Neural progenitor cell (in vitro differentiated cells): ENCODE measurements around the gene COIL. TPM values are rescaled to one million over a fixed set of nuclear protein-coding genes. Genes with fewer than 3 reads are reported as not detected.

Source experiments
- DNase-seq: peaks from one replicate; pipeline ENCODE4 v3.0.0-alpha.2; 2016; ENCODE audit warnings: low spot score
- H2AFZ ChIP-seq: fragments of 200-600 bp; sonication (generic); replicated peaks from 2 replicates; pipeline ENCODE4 v1.6.1; 2016; ENCODE audit warnings: antibody characterized with exemption
- H3F3A ChIP-seq: fragments of 200-600 bp; sonication (generic); 2 replicates; pipeline ENCODE4 v1.6.1; 2016; ENCODE audit warnings: antibody characterized with exemption, low read depth
- H3K27ac ChIP-seq: fragments of 200-600 bp; sonication (generic); 2 replicates; pipeline ENCODE4 v1.5.1; 2016; ENCODE audit warnings: mild to moderate bottlenecking
- H3K27me3 ChIP-seq: fragments of 200-600 bp; sonication (generic); 2 replicates; pipeline ENCODE4 v1.6.1; 2016; ENCODE audit warnings: mild to moderate bottlenecking, moderate library complexity
- H3K36me3 ChIP-seq: fragments of 200-600 bp; sonication (generic); 2 replicates; pipeline ENCODE4 v1.5.1; 2016
- H3K4me1 ChIP-seq: fragments of 200-600 bp; sonication (generic); 2 replicates; pipeline ENCODE4 v1.6.1; 2016; ENCODE audit warnings: mixed run types
- H3K4me2 ChIP-seq: fragments of 200-600 bp; sonication (generic); 2 replicates; pipeline ENCODE4 v1.6.1; 2016
- H3K4me3 ChIP-seq: fragments of 200-600 bp; sonication (generic); 2 replicates; pipeline ENCODE4 v1.5.1; 2016
- H3K79me2 ChIP-seq: fragments of 200-600 bp; sonication (generic); 2 replicates; pipeline ENCODE4 v1.6.1; 2016; ENCODE audit warnings: low read depth
- H3K9ac ChIP-seq: fragments of 200-600 bp; sonication (generic); 2 replicates; pipeline ENCODE4 v1.6.1; 2016
- H3K9me3 ChIP-seq: fragments of 200-600 bp; sonication (generic); 2 replicates; pipeline ENCODE4 v1.5.1; 2016; ENCODE audit warnings: low read depth
- H4K20me1 ChIP-seq: fragments of 200-600 bp; sonication (generic); 2 replicates; pipeline ENCODE4 v1.6.1; 2016; ENCODE audit warnings: low read depth
- H3K27ac Mint-ChIP-seq: 3 replicates; pipeline ENCODE4 v1.8.0; 2021; ENCODE audit warnings: mixed read lengths
- H3K27me3 Mint-ChIP-seq: 2 replicates; pipeline ENCODE4 v1.8.0; 2022; ENCODE audit warnings: low read depth, mild to moderate bottlenecking, inconsistent platforms, moderate library complexity, mixed read lengths; ENCODE audit not compliant: insufficient read depth
- H3K36me3 Mint-ChIP-seq: 3 replicates; pipeline ENCODE4 v1.8.0; 2021; ENCODE audit warnings: mixed read lengths
- H3K4me1 Mint-ChIP-seq: 3 replicates; pipeline ENCODE4 v1.8.0; 2021; ENCODE audit warnings: mixed read lengths
- H3K4me3 Mint-ChIP-seq: 3 replicates; pipeline ENCODE4 v1.8.0; 2021; ENCODE audit warnings: mild to moderate bottlenecking, moderate library complexity, mixed read lengths
- H3K9me3 Mint-ChIP-seq: 3 replicates; pipeline ENCODE4 v1.8.0; 2020; ENCODE audit warnings: mixed read lengths
- EZH2 ChIP-seq: fragments of 200-600 bp; sonication (generic); IDR thresholded peaks from 2 replicates; pipeline ENCODE4 v1.6.1; 2017; ENCODE audit warnings: antibody characterized with exemption, mild to moderate bottlenecking, moderate library complexity
- EZH2phosphoT487 ChIP-seq: fragments of 200-600 bp; sonication (generic); IDR thresholded peaks from 2 replicates; pipeline ENCODE4 v1.6.1; 2017; ENCODE audit warnings: antibody characterized with exemption
- microRNA counts: library from miRNA; unstranded; fragments of <30 nt; microRNA quantifications from one replicate; lab custom pipeline; 2016
- total RNA-seq: library from RNA; depleted of rRNA; stranded (reverse); fragments of >200 nt; gene quantifications from 2 replicates; pipeline ENCODE4 v1.2.3, GENCODE V29; 2015; ENCODE audit warnings: low replicate concordance
- TF ChIP-seq, protein P1 (sequence below): fragments of 200-600 bp; sonication (generic); IDR thresholded peaks from 2 replicates; pipeline ENCODE4 v1.5.1; 2017; ENCODE audit warnings: antibody characterized with exemption, mild to moderate bottlenecking

The COIL gene
- total RNA-seq, 1 donor from 2014 or later, result 40.0 TPM

DNA sequence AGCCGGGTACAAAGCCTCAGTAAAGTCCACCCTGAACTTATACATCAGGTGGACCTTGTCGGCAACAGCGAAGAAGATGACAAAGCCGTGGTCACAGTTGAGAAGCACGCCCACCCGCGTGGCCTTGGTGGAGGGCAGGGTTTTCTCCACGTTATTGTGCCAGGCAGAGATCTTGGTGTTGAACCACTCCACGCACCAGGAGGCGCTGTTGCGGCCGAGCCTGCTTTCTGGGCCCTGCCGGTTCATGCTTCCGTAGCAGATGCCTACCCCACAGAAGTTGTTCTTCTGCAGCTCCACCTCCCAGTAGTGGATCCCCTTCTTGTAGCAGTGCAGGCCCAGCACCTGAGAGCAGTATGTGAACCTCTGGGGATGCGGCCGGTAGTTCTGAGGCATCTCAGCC lies 69.1 kb downstream of the COIL start:
- TF ChIP-seq, protein P1, sequence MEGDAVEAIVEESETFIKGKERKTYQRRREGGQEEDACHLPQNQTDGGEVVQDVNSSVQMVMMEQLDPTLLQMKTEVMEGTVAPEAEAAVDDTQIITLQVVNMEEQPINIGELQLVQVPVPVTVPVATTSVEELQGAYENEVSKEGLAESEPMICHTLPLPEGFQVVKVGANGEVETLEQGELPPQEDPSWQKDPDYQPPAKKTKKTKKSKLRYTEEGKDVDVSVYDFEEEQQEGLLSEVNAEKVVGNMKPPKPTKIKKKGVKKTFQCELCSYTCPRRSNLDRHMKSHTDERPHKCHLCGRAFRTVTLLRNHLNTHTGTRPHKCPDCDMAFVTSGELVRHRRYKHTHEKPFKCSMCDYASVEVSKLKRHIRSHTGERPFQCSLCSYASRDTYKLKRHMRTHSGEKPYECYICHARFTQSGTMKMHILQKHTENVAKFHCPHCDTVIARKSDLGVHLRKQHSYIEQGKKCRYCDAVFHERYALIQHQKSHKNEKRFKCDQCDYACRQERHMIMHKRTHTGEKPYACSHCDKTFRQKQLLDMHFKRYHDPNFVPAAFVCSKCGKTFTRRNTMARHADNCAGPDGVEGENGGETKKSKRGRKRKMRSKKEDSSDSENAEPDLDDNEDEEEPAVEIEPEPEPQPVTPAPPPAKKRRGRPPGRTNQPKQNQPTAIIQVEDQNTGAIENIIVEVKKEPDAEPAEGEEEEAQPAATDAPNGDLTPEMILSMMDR, result peak; percentile 50
- TF ChIP-seq EZH2phosphoT487, result no peak
- Histone ChIP-seq H3K79me2 (no peaks in the 10 kb centered on the region), H3K9me3 (no peaks in the 10 kb centered on the region), H3K4me2 (no peak overlapping the region), H3K4me1 (no peaks in the 10 kb centered on the region), H4K20me1 (no peaks in the 10 kb centered on the region), H3F3A (no peaks in the 10 kb centered on the region), H3K4me3 (no peak overlapping the region), H3K9ac (no peak overlapping the region), H3K27ac (no peak overlapping the region), H3K36me3 (no peaks in the 10 kb centered on the region), H2AFZ (no peak overlapping the region), H3K27me3 (no peaks in the 10 kb centered on the region)
- Mint-ChIP-seq H3K4me3 (no peak overlapping the region), H3K9me3 (peaks cover 10% of the 10 kb centered on the region), H3K27ac (no peak overlapping the region), H3K36me3 (peaks cover 18% of the 10 kb centered on the region), H3K27me3 (no peaks in the 10 kb centered on the region), H3K4me1 (peaks cover 15% of the 10 kb centered on the region)
- DNase-seq, result peak; percentile 22

DNA sequence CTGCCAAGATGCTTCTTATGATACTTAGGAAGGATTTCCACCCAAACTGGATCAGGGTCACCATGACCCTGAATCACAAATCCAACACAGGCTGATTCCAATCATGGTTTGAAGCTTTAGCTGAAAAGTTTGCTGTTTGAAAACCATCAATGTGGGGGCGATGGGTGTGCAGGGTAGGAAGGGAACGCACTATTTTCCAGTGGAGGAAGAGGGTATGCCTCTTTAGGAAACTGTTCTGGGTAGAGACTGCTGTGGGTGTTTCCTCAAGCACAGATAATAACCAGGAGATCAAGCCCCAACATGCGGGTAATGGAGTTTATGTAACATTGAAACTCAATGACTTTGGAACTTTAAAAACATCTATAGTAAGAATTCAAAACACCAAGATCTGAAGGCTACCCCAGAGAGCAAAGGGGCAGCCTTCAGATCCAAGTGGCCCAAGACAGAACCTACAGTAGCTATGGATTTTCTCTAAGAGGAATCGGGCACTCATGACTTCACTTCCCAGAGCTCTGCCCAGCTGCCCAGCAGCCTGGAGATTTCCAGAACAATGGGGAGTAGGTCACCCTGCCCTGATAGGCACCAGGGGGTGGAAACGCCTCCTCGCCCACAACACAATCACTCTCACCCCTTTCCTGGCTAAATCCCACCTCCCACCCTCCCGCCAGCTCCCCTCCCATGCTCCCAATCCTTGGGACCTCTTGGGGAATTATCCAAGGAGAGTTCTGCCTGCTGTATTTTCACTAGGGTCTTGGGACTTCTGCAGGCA lies 69.8 kb downstream of the COIL start:
- H3K9me3 Mint-ChIP-seq, result peaks cover 12% of the 10 kb centered on the region
- no peak overlapping the region for H3K9ac ChIP-seq
- H3K27ac Mint-ChIP-seq, result no peak overlapping the region

DNA sequence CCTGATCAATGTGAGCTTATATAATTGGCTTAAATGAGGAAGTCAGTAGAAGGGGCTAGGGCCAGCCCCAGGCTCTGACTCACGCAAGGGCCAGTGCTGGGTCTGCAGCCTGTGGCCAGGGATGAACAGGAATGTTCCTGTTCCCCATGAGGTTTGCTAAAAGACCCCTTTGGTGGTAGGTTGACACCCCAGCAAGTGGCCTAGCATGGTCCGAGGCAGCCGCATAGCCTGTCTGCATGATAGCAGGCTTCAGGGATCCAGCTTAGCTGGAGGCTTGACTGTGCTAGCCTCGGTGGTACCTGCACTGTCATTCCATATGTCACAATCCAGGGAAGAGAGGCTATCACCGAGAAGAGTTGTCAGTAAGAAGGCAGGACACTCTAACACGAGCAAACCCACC lies 70.5 kb downstream of the COIL start:
- no peaks in the 10 kb centered on the region for H3K27me3 ChIP-seq
- Mint-ChIP-seq H3K4me1 (peaks cover 7% of the 10 kb centered on the region), H3K9me3 (peaks cover 12% of the 10 kb centered on the region), H3K27ac (no peak overlapping the region), H3K36me3 (peaks cover 21% of the 10 kb centered on the region), H3K27me3 (peaks cover 2% of the 10 kb centered on the region), H3K4me3 (no peak overlapping the region)
- no peaks in the 10 kb centered on the region for H3K36me3 ChIP-seq
- no peaks in the 10 kb centered on the region for H3K9me3 ChIP-seq
- no peak overlapping the region for H3K9ac ChIP-seq
- DNase-seq, result no peak
- no peak overlapping the region for H2AFZ ChIP-seq
- TF ChIP-seq, protein P1, result no peak
- TF ChIP-seq EZH2phosphoT487 (no peak), EZH2 (no peak)
- H3K79me2 ChIP-seq, result no peaks in the 10 kb centered on the region
- H3K4me2 ChIP-seq, result no peak overlapping the region
- no peaks in the 10 kb centered on the region for H3K4me1 ChIP-seq
- no peaks in the 10 kb centered on the region for H3F3A ChIP-seq
- no peak overlapping the region for H3K27ac ChIP-seq
- H3K4me3 ChIP-seq, result no peak overlapping the region
- H4K20me1 ChIP-seq, result no peaks in the 10 kb centered on the region

More for the DNA sequence above, 69.8 kb downstream of the COIL start:
- TF ChIP-seq EZH2phosphoT487, result no peak
- no peak for TF ChIP-seq EZH2
- TF ChIP-seq, protein P1, result no peak
- Histone ChIP-seq H3F3A (no peaks in the 10 kb centered on the region), H2AFZ (no peak overlapping the region), H3K27me3 (no peaks in the 10 kb centered on the region), H3K27ac (no peak overlapping the region), H3K4me3 (no peak overlapping the region), H3K4me1 (no peaks in the 10 kb centered on the region), H3K36me3 (no peaks in the 10 kb centered on the region), H3K9me3 (no peaks in the 10 kb centered on the region), H4K20me1 (no peaks in the 10 kb centered on the region), H3K4me2 (no peak overlapping the region), H3K79me2 (no peaks in the 10 kb centered on the region)
- H3K4me3 Mint-ChIP-seq, result no peak overlapping the region
- H3K36me3 Mint-ChIP-seq, result peaks cover 21% of the 10 kb centered on the region
- peaks cover 2% of the 10 kb centered on the region for H3K27me3 Mint-ChIP-seq
- H3K4me1 Mint-ChIP-seq, result peaks cover 14% of the 10 kb centered on the region
- no peak for DNase-seq

MicroRNAs encoded within 50 kb of the gene (microRNA counts, 767-probe panel; counts per million panel counts)
- microRNA hsa-miR-3614-5p (lab: Ali Mortazavi, UCI), result 460 counts per million, percentile 90 among the panel's probes with 10 or more counts

Other genes starting within 250 kb of the COIL start
- 0.59 and 1.4 TPM in 2 replicates for gene C17orf67, start 127.1 kb downstream of the COIL start, total RNA-seq
- gene DGKE, start 126.9 kb downstream of the COIL start, total RNA-seq, result 4.5 and 7.5 TPM in 2 replicates
- 6.1 and 7.6 TPM in 2 replicates for gene TRIM25, start 47.0 kb downstream of the COIL start, total RNA-seq
- 28.7 and 39.5 TPM in 2 replicates for gene SCPEP1, start 17.1 kb upstream of the COIL start, total RNA-seq
- 8.8 and 13.4 TPM in 2 replicates for gene AKAP1, start 124.2 kb upstream of the COIL start, total RNA-seq